Parathyroid adenoma (tissue), 2 donors: ENCODE measurements around the gene CEP20.
"Not testable (repeated sequence)": the region's sequence is repeated elsewhere in the genome, so short reads cannot be mapped to it uniquely, and the experiment has no call there.

ENCODE experiments used
- H2AFZ ChIP-seq: fragments of 300-600 bp; sonication (generic); one replicate; pipeline ENCODE4 v1.7.0; 2017; ENCODE audit warnings: antibody characterized with exemption, mild to moderate bottlenecking
- H3K27ac ChIP-seq: fragments of 300-600 bp; sonication (generic); one replicate; pipeline ENCODE4 v1.7.0; 2017
- H3K27me3 ChIP-seq: fragments of 300-600 bp; sonication (generic); one replicate; pipeline ENCODE4 v1.7.0; 2017; ENCODE audit warnings: low read length; ENCODE audit not compliant: control insufficient read depth, insufficient read depth
- H3K36me3 ChIP-seq: fragments of 300-600 bp; sonication (generic); one replicate; pipeline ENCODE4 v1.7.0; 2017; ENCODE audit warnings: low read length; ENCODE audit not compliant: control insufficient read depth, insufficient read depth
- H3K4me1 ChIP-seq: fragments of 300-600 bp; sonication (generic); one replicate; pipeline ENCODE4 v1.7.0; 2017; ENCODE audit warnings: control low read depth
- H3K4me2 ChIP-seq: fragments of 300-600 bp; sonication (generic); one replicate; pipeline ENCODE4 v1.7.0; 2017; ENCODE audit warnings: low read length
- H3K4me3 ChIP-seq: fragments of 300-600 bp; sonication (generic); one replicate; pipeline ENCODE4 v1.7.0; 2017; ENCODE audit warnings: low read depth, low read length
- H3K79me2 ChIP-seq: fragments of 300-600 bp; sonication (generic); one replicate; pipeline ENCODE4 v1.7.0; 2017; ENCODE audit warnings: control low read depth
- H3K9ac ChIP-seq: fragments of 300-600 bp; sonication (generic); one replicate; pipeline ENCODE4 v1.7.0; 2017; ENCODE audit warnings: mild to moderate bottlenecking
- H3K9me3 ChIP-seq: fragments of 300-600 bp; sonication (generic); one replicate; pipeline ENCODE4 v1.7.0; 2017; ENCODE audit warnings: low read length; ENCODE audit not compliant: control insufficient read depth
- CTCF ChIP-seq: fragments of 300-600 bp; sonication (generic); IDR thresholded peaks from one replicate; pipeline ENCODE4 v1.7.0; 2017; ENCODE audit warnings: antibody characterized with exemption, mild to moderate bottlenecking
- donor health status: primary hyperparathyroidism.

The CEP20 gene

GRCh38 chr16:15855704-15856003, 32.7 kb downstream of the CEP20 start:
- Histone ChIP-seq H3K9me3 (no peaks in the 10 kb centered on the region), H3K4me2 (no peak overlapping the region), H3K36me3 (no peaks in the 10 kb centered on the region), H3K9ac (no peak overlapping the region), H3K27me3 (peaks cover 7% of the 10 kb centered on the region), H3K4me1 (no peaks in the 10 kb centered on the region), H3K4me3 (no peak overlapping the region), H3K27ac (no peak overlapping the region), H2AFZ (no peak overlapping the region), H3K79me2 (no peaks in the 10 kb centered on the region)
- TF ChIP-seq CTCF, result no peak

GRCh38 chr16:15854906-15855703, 33.3 kb downstream of the CEP20 start:
- Histone ChIP-seq H3K79me2 (no peaks in the 10 kb centered on the region), H3K27ac (no peak overlapping the region), H2AFZ (no peak overlapping the region), H3K36me3 (no peaks in the 10 kb centered on the region), H3K9me3 (no peaks in the 10 kb centered on the region), H3K4me3 (no peak overlapping the region), H3K4me2 (no peak overlapping the region), H3K4me1 (no peaks in the 10 kb centered on the region), H3K9ac (no peak overlapping the region), H3K27me3 (peaks cover 7% of the 10 kb centered on the region)
- TF ChIP-seq CTCF, result no peak

- H2AFZ ChIP-seq, result no peak overlapping the region
- H3K9ac ChIP-seq, result no peak overlapping the region
- no peaks in the 10 kb centered on the region for H3K36me3 ChIP-seq
- H3K4me3 ChIP-seq, result no peak overlapping the region
- H3K27ac ChIP-seq, result no peak overlapping the region
- no peak for TF ChIP-seq CTCF
- H3K9me3 ChIP-seq, result no peaks in the 10 kb centered on the region
- no peaks in the 10 kb centered on the region for H3K4me1 ChIP-seq
- H3K79me2 ChIP-seq, result no peaks in the 10 kb centered on the region
- H3K4me2 ChIP-seq, result no peak overlapping the region
- peaks cover 7% of the 10 kb centered on the region for H3K27me3 ChIP-seq
These were observed 34.3 kb downstream of the CEP20 start for GRCh38 chr16:15854061-15854460.

- H3K27ac ChIP-seq, result no peak overlapping the region
- H3K9ac ChIP-seq, result no peak overlapping the region
- peaks cover 7% of the 10 kb centered on the region for H3K27me3 ChIP-seq
- no peak overlapping the region for H3K4me2 ChIP-seq
- no peak for TF ChIP-seq CTCF
- H2AFZ ChIP-seq, result no peak overlapping the region
- no peak overlapping the region for H3K4me3 ChIP-seq
- H3K4me1 ChIP-seq, result no peaks in the 10 kb centered on the region
- no peaks in the 10 kb centered on the region for H3K36me3 ChIP-seq
- no peaks in the 10 kb centered on the region for H3K79me2 ChIP-seq
- no peaks in the 10 kb centered on the region for H3K9me3 ChIP-seq
These were observed 35.4 kb downstream of the CEP20 start for GRCh38 chr16:15853021-15853420.

- H3K4me2 ChIP-seq, H3K4me3 ChIP-seq, H3K27ac ChIP-seq, H3K9me3 ChIP-seq, H3K36me3 ChIP-seq, H2AFZ ChIP-seq, H3K27me3 ChIP-seq, H3K9ac ChIP-seq, H3K79me2 ChIP-seq, H3K4me1 ChIP-seq: not testable (repeated sequence)
These were observed 37.8 kb downstream of the CEP20 start for GRCh38 chr16:15850555-15850954.
